Right renal pelvis (tissue), 4 donors: Measurements from ENCODE around the gene RSAD2. TPM values are rescaled to one million over a fixed set of nuclear protein-coding genes. Genes with fewer than 3 reads are reported as not detected.
"Not testable (repeated sequence)": the region's sequence is repeated elsewhere in the genome, so short reads cannot be mapped to it uniquely, and the experiment has no call there.

Experiments
- DNase-seq, 4 donors: peaks; one replicate each; pipeline ENCODE4 v3.0.0-alpha.2; 2013; ENCODE audit warnings: low read depth in 4 of 4, low spot score in 3 of 4, missing footprints in 1 of 4
- polyA plus RNA-seq, 4 donors: library from polyadenylated mRNA; unstranded; fragments of 120-200 nt; gene quantifications; one replicate each; pipeline ENCODE4 v1.2.1, GENCODE V29; 2013; ENCODE audit not compliant: insufficient read length in 4 of 4

Gene RSAD2
- polyA plus RNA-seq, 4 donors: 2.9 to 5.1 (median 3.6) TPM

- DNase-seq: no peak
Measured at GRCh38 chr2:6896930-6897759, 19.6 kb downstream of the RSAD2 start.

GRCh38 chr2:6902581-6902980 is 25.0 kb downstream of the RSAD2 start:
- not testable (repeated sequence) for DNase-seq

GRCh38 chr2:6905668-6906067 is 28.1 kb downstream of the RSAD2 start:
- DNase-seq: no peak

GRCh38 chr2:6906165-6906741 is 28.7 kb downstream of the RSAD2 start:
- DNase-seq: no peak

DNA sequence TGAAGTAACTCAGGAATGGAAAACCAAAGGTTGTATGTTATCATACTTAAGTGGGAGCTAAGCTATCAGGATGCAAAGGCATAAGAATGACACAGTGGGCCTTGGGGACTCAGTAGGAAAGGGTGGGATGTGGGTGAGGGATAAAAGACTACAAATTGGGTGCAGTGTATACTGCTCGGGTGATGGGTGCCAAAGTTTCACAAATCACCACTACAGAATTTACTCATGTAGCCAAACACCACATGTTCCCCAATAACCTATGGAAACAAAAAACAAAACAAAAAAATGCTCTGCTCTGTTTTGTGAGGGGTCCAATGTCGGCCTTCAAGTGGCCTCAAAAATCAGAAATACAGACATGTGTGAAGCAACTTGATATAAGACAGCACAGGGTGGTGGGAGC is 30.7 kb downstream of the RSAD2 start:
- no peak for DNase-seq

- DNase-seq: no peak
Measured at GRCh38 chr2:6909431-6910385, 32.1 kb downstream of the RSAD2 start.

DNA sequence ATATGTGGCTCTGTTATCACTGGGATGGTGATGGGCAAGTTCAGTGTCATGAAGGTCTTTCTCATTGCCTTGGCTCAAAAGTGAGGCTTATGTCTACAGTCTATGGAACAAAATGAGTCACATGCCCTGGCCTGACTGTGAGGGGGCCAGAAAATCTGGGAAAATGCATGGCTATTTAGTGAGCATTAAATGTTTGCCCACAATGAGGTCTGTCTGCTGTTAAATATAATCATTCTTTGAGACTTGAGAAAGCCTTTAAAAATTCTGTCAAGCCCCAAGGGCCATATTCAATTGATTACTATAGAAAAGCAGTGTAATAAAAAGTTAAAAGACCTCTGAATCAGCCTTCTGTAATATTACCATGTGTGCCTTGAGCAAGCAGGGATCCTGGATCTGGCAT is 34.1 kb downstream of the RSAD2 start:
- DNase-seq: no peak

DNA sequence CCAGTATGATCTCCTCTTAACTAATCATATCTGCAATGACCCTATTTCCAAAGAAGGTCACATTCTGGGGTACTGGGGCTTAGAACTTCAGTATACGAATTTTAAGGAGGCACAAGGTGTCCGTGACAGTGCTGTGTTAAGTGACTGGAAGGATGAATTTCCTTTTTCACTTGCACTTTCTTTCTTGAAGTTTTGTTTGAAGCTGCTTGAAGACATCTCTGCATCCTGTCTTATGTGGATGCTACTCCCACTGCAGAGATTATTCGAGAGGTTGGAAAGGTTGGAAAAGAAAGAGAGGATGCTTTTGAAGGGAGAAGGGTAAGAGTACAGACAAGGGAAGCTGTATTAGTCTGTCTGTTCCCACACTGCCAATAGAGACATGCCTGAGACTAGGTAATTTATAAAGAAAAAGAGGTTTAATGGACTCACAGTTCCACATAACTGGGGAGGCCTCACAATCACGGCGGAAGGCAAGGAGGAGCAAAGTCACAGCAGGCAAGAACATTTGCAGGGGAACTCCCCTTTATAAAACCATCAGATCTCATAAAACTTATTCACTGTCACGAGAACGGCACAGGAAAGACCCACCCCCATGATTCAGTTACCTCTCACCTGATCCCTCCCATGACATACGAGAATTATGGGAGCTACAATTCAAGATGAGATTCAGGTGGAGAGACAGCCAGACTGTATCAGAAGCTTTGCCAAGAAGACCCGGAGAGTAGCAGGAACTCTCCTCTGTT is 36.0 kb downstream of the RSAD2 start:
- no peak for DNase-seq

GRCh38 chr2:6914828-6915227 is 37.3 kb downstream of the RSAD2 start:
- no peak for DNase-seq

GRCh38 chr2:6915399-6915798 is 37.8 kb downstream of the RSAD2 start:
- DNase-seq: no peak

GRCh38 chr2:6916224-6916623 is 38.6 kb downstream of the RSAD2 start:
- DNase-seq: no peak

GRCh38 chr2:6916736-6917070 is 39.1 kb downstream of the RSAD2 start:
- DNase-seq: no peak

DNA sequence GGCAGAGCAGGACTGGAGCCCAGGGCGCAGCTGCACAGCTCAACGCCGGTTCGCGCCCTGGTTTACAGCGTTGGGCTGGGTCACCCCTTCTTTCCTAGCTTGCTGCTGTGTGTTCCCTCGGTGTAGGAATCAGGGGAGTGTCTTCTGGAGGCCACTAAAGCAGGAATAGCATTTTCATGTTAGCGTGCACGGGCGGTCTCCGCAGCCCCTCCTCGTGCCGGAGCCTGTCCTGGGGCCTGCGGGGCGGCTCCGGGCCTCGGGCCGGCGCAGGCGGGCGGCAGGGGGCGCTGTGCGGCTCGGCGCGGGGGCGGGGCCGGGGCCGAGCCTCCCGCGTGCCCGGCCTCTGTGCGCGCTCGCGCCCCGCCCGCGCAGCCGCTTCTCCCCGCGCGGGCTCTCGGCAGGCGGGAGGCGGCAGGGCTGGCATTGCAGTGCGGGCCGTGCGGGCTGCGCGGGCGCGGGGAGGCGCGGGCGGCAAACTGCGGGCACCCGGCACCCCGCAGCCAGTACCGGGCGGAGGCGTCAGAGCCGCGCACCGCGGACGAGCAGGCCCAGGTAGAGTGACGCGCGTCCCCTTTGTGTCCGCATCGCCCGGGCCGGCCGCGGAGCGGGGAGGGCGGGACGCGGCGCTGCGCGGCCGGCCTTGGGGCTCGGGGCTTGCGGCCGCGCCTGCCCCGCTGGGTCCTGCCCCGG is 39.6 kb downstream of the RSAD2 start, which contains the start of gene RNF144A:
Gene RNF144A (plus strand): TSS at position 342 of the 690 bp plus-strand sequence. CDS start 79,515 bp downstream, outside the sequence.
- DNase-seq: peak in 1 of 4 donors; percentile 57

GRCh38 chr2:6917761-6918421 is 40.3 kb downstream of the RSAD2 start:
- no peak for DNase-seq

DNA sequence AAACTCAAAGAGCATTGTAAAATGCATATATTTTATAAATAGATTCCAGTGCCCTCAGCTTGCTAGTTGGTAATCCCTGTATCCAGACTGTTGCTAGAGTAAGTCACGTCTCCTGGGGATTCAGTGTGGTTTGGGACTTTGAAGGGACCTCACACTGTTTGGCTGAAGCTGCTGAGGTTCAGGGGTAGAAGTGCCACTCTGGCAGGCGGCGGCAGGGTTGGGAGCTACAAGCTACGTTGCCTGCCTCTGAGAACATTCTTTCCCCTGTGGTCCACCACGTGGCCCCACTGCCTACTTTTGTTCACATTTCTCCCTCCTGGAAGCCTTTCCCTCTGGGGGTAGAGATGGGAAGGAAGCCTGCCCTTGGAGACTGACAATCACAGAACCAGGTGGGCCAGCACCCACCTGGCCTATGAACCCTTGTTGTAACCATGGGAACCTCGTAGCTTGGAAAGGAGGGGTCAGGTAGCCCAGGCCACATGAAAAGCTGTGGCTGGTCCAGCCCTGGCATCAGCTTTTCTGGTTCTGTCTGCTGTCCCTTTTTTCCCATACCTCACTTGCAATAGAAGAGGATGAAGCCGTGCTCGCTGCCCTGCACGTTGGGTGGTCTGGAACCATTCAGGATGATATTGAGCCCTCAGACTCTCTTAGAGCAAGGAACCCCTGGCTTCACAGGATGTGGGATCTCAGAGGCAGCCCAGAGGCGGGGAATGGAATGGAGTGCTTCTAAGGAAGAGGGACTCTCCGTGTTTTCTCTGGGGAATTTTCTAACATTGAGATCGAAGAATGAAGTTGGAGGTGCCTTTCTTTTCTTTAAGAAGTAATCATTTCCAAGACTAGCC is 42.5 kb downstream of the RSAD2 start:
- no peak for DNase-seq

- no peak for DNase-seq
Measured at GRCh38 chr2:6920743-6921064, 43.1 kb downstream of the RSAD2 start.

DNA sequence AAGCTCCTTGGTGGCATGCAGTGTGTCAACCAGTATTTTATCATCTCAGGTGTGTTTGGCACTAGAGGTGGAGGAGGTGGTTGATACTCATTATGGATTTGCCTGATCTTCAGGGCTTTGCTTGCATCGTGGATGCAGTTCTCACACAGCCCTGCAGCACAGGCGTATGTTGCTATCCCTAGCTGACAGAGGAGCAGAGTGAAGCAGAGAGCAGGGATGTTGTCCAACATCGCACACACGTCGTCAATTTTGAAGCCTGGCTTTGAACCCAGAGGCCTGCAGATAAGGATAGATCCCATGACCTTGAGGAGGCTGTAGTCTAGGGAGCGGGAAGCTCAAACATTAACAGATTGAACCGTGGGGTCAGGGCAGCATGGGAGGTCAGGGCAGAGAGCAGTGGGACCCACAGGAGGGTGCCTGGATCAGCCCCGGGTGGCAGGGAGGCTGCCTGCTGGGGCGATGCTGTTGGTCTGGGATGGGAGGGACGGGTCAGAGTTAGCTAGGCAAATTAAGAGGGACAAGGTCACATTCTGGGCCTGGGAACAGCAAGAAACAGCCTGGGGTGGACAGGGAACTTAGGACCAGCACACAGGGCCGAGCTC is 43.8 kb downstream of the RSAD2 start:
- DNase-seq: no peak

- DNase-seq: peak in 2 of 4 donors; percentile 58 to 64
Measured at GRCh38 chr2:6922201-6922656, 44.7 kb downstream of the RSAD2 start.
